GM23338 (cell line): ENCODE results near the gene PROSER2. TPM values are rescaled to one million over a fixed set of nuclear protein-coding genes. Genes with fewer than 3 reads are reported as not detected.

Experiments used
- ATAC-seq: fragments of 200-7000 bp; cut with Tn5 transposase; 3 replicates; pipeline ENCODE4 v1.9.1; 2020
- DNase-seq: peaks from one replicate; pipeline ENCODE4 v3.0.0-alpha.2; 2015; ENCODE audit warnings: low spot score
- H2AFZ ChIP-seq: fragments of 200-600 bp; sonication (generic); 2 replicates; pipeline ENCODE4 v1.8.0; 2016; ENCODE audit warnings: antibody characterized with exemption, mild to moderate bottlenecking, moderate library complexity
- H3F3A ChIP-seq: fragments of 200-600 bp; sonication (generic); replicated peaks from 2 replicates; pipeline ENCODE4 v1.8.0; 2017; ENCODE audit warnings: antibody characterized with exemption, mixed run types, low read depth
- H3K27ac ChIP-seq: fragments of 200-600 bp; sonication (generic); 2 replicates; pipeline ENCODE4 v1.6.1; 2016; ENCODE audit warnings: low read depth
- H3K27me3 ChIP-seq: fragments of 200-600 bp; sonication (generic); 2 replicates; pipeline ENCODE4 v1.8.0; 2016; ENCODE audit warnings: mild to moderate bottlenecking, mixed run types, moderate library complexity; ENCODE audit not compliant: insufficient read depth
- H3K36me3 ChIP-seq: fragments of 200-600 bp; sonication (generic); 2 replicates; pipeline ENCODE4 v1.8.0; 2016; ENCODE audit warnings: mild to moderate bottlenecking; ENCODE audit not compliant: insufficient read depth
- H3K4me1 ChIP-seq: fragments of 200-600 bp; sonication (generic); 2 replicates; pipeline ENCODE4 v1.8.0; 2016; ENCODE audit warnings: mild to moderate bottlenecking, moderate library complexity; ENCODE audit not compliant: insufficient read depth
- H3K4me2 ChIP-seq: fragments of 200-600 bp; sonication (generic); 2 replicates; pipeline ENCODE4 v1.7.1; 2017; ENCODE audit warnings: mixed run types
- H3K4me3 ChIP-seq: fragments of 200-600 bp; sonication (generic); 2 replicates; pipeline ENCODE4 v1.6.1; 2016; ENCODE audit warnings: mixed run types
- H3K79me2 ChIP-seq: fragments of 200-600 bp; sonication (generic); replicated peaks from 2 replicates; pipeline ENCODE4 v1.8.0; 2017; ENCODE audit warnings: mild to moderate bottlenecking; ENCODE audit not compliant: insufficient read depth
- H3K9me2 ChIP-seq: fragments of 200-600 bp; sonication (generic); 2 replicates; pipeline ENCODE4 v1.8.0; 2017; ENCODE audit not compliant: insufficient read depth
- H4K20me1 ChIP-seq: fragments of 200-600 bp; sonication (generic); replicated peaks from 2 replicates; pipeline ENCODE4 v1.8.0; 2017; ENCODE audit warnings: mild to moderate bottlenecking; ENCODE audit not compliant: insufficient read depth
- H3K27ac Mint-ChIP-seq: 2 replicates; pipeline ENCODE4 v1.8.0; 2020; ENCODE audit warnings: inconsistent platforms, mild to moderate bottlenecking, moderate library complexity, mixed read lengths
- H3K27me3 Mint-ChIP-seq: 3 replicates; pipeline ENCODE4 v1.8.0; 2022; ENCODE audit warnings: low read depth, mild to moderate bottlenecking, moderate library complexity, mixed read lengths, inconsistent platforms; ENCODE audit not compliant: insufficient read depth, poor library complexity
- H3K36me3 Mint-ChIP-seq: 3 replicates; pipeline ENCODE4 v1.8.0; 2021; ENCODE audit warnings: low read depth, mild to moderate bottlenecking, inconsistent platforms, moderate library complexity, mixed read lengths
- H3K4me1 Mint-ChIP-seq: 3 replicates; pipeline ENCODE4 v1.8.0; 2020; ENCODE audit warnings: mild to moderate bottlenecking, inconsistent platforms, mixed read lengths
- H3K4me3 Mint-ChIP-seq: 3 replicates; pipeline ENCODE4 v1.8.0; 2021; ENCODE audit warnings: moderate library complexity, mild to moderate bottlenecking, inconsistent platforms, mixed read lengths
- H3K9me3 Mint-ChIP-seq: 3 replicates; pipeline ENCODE4 v1.8.0; 2020; ENCODE audit warnings: moderate library complexity, mild to moderate bottlenecking, inconsistent platforms, mixed read lengths
- ETS1 ChIP-seq: IDR thresholded peaks from 2 replicates; pipeline ENCODE4 v1.6.1; 2016; ENCODE audit warnings: antibody characterized with exemption
- EZH2phosphoT487 ChIP-seq: fragments of 200-600 bp; sonication (generic); IDR thresholded peaks from one replicate; pipeline ENCODE4 v1.8.1; 2018; ENCODE audit warnings: antibody characterized with exemption; ENCODE audit not compliant: unreplicated experiment
- REST ChIP-seq: IDR thresholded peaks from one replicate; pipeline ENCODE4 v1.6.1; 2018; ENCODE audit warnings: antibody characterized with exemption; ENCODE audit not compliant: unreplicated experiment
- STAT1 ChIP-seq: IDR thresholded peaks from one replicate; pipeline ENCODE4 v1.6.1; 2016; ENCODE audit warnings: antibody characterized with exemption; ENCODE audit not compliant: unreplicated experiment
- ZNF462 ChIP-seq: fragments of 250-450 bp; sonication (Bioruptor Pico); IDR thresholded peaks from 2 replicates; pipeline ENCODE4 v1.5.0; 2020; ENCODE audit warnings: mild to moderate bottlenecking, moderate library complexity
- polyA plus RNA-seq: library from polyadenylated mRNA; unstranded; fragments of >200 nt; fragmentation: Nextera tagmentation; extraction: Ambion mirVana; gene quantifications from 2 replicates; pipeline ENCODE4 v1.2.1, GENCODE V29; 2016
- total RNA-seq: library from RNA; depleted of rRNA; stranded (reverse); fragments of >200 nt; shearing (Covaris generic); gene quantifications from 2 replicates; pipeline ENCODE4 v1.2.3, GENCODE V29; 2014

Gene PROSER2
- total and polyA plus RNA-seq, 2 experiments from 2014 or later, result 4.2 to 10.8 TPM

DNA sequence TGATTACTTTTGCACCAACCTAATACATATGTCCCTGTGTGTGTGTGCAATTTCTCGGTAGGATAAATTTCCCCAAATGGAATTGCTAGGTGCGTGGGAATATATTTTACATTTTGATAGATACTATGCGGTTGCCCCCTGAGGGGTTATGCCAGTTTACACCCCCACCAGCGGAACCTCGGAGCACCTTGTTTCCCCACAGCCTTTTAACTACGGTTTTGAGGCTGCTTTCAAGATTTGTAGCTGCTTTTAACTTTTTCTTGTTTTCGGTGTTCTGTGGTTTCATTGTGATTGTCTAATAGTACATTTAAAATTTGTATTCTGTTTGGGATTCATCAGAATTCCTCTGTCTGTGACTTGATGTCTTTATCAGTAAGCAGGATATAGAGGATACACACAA is 22.0 kb downstream of the PROSER2 start (continued):
- no peak for TF ChIP-seq ZNF462 (CRISPR knock-in tag)
- no peak for TF ChIP-seq ETS1
- no peak for TF ChIP-seq REST

DNA sequence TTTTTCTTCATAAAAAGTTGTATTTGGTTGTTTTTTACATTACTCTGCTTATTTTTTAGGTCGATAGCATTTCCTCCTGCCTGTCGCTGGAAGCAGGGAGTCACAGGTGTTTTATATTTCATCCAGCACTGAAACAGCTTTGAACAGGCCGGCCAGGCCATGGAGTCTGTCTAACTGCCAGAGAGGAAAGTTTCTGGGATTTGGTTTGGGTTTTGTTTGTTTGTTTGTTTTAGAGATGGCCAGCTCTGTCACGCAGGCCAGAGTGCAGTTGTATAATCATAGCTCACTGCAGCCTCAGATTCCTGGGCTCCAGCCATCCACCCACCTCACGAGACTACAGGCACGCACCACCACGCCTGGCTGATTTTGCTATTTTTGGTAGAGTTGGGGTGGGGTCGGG is 23.4 kb downstream of the PROSER2 start:
- Histone ChIP-seq H3K4me2 (no peak overlapping the region), H3K36me3 (no peaks in the 10 kb centered on the region), H3K27ac (no peak overlapping the region), H3K9me2 (no peaks in the 10 kb centered on the region), H4K20me1 (no peaks in the 10 kb centered on the region), H3K4me1 (no peaks in the 10 kb centered on the region), H3K4me3 (no peak overlapping the region), H3K79me2 (no peaks in the 10 kb centered on the region), H3F3A (no peaks in the 10 kb centered on the region), H2AFZ (no peak overlapping the region), H3K27me3 (no peaks in the 10 kb centered on the region)
- Mint-ChIP-seq H3K27me3 (peaks cover 8% of the 10 kb centered on the region), H3K36me3 (no peaks in the 10 kb centered on the region), H3K4me1 (no peaks in the 10 kb centered on the region), H3K9me3 (no peaks in the 10 kb centered on the region), H3K27ac (no peak overlapping the region), H3K4me3 (no peak overlapping the region)
- ATAC-seq, result no peak
- no peak for DNase-seq
- TF ChIP-seq STAT1, result no peak
- no peak for TF ChIP-seq ZNF462 (CRISPR knock-in tag)
- TF ChIP-seq EZH2phosphoT487, result no peak
